Ammon's horn (tissue), 1 donor: ENCODE results near the gene TMEM183A.
"Not testable (repeated sequence)": the region's sequence is repeated elsewhere in the genome, so short reads cannot be mapped to it uniquely, and the experiment has no call there.

Source experiments
- DNase-seq: peaks from one replicate; pipeline ENCODE4 v3.0.0-alpha.2; 2016; ENCODE audit warnings: low spot score

Gene TMEM183A

GRCh38 chr1:202987255-202987654 lies 19.9 kb upstream of the TMEM183A start:
- no peak for DNase-seq

GRCh38 chr1:202987922-202988583 lies 19.1 kb upstream of the TMEM183A start:
- no peak for DNase-seq

GRCh38 chr1:202989879-202990278 lies 17.3 kb upstream of the TMEM183A start:
- DNase-seq: no peak

- DNase-seq: no peak
These were observed 16.1 kb upstream of the TMEM183A start for GRCh38 chr1:202991112-202991511.

GRCh38 chr1:202994756-202995155 lies 12.4 kb upstream of the TMEM183A start:
- DNase-seq: no peak

- DNase-seq: peak; percentile 70
These were observed 8.1 kb upstream of the TMEM183A start for GRCh38 chr1:202998836-202999750.

GRCh38 chr1:203000217-203000944 lies 6.8 kb upstream of the TMEM183A start:
- DNase-seq: no peak

- no peak for DNase-seq
These were observed 5.2 kb upstream of the TMEM183A start for GRCh38 chr1:203001986-203002385.

GRCh38 chr1:203002951-203003350 lies 4.2 kb upstream of the TMEM183A start:
- no peak for DNase-seq

- not testable (repeated sequence) for DNase-seq
These were observed 1.6 kb upstream of the TMEM183A start for GRCh38 chr1:203005395-203006142.

GRCh38 chr1:203009185-203009584 lies 2.0 kb downstream of the TMEM183A start:
- no peak for DNase-seq

GRCh38 chr1:203011582-203011981 lies 4.4 kb downstream of the TMEM183A start:
- DNase-seq: no peak

- no peak for DNase-seq
These were observed 9.9 kb downstream of the TMEM183A start for GRCh38 chr1:203017061-203017460.

- DNase-seq: no peak
These were observed 10.5 kb downstream of the TMEM183A start for GRCh38 chr1:203017692-203018091.

- not testable (repeated sequence) for DNase-seq
These were observed 15.7 kb downstream of the TMEM183A start for GRCh38 chr1:203022855-203023254.

GRCh38 chr1:203025686-203026030 lies 18.5 kb downstream of the TMEM183A start:
- no peak for DNase-seq

- DNase-seq: peak; percentile 89
These were observed 19.0 kb downstream of the TMEM183A start, which contains the start of gene PPFIA4 for GRCh38 chr1:203026031-203026665. TSS of gene PPFIA4 (plus strand) at chr1:203026491. CDS start at chr1:203039009, 12,518 bp downstream.

GRCh38 chr1:203026666-203027663 lies 19.8 kb downstream of the TMEM183A start:
- DNase-seq: no peak

- peak; percentile 49 for DNase-seq
These were observed 21.1 kb downstream of the TMEM183A start for GRCh38 chr1:203028067-203028783.
